K562 (cell line): ENCODE results near the gene CD300A. TPM values are rescaled to one million over a fixed set of nuclear protein-coding genes. Genes with fewer than 3 reads are reported as not detected.

Experiments used
- CBFA2T2 ChIP-seq: fragments of 450-650 bp; conservative IDR thresholded peaks from 2 replicates; pipeline ENCODE4 v1.6.1; 2017; ENCODE audit warnings: mild to moderate bottlenecking
- ESRRA ChIP-seq: fragments of 450-650 bp; IDR thresholded peaks from 2 replicates; pipeline ENCODE4 v1.6.1; 2014; ENCODE audit warnings: low read depth, mild to moderate bottlenecking, moderate library complexity, borderline replicate concordance
- JUN ChIP-seq, 2 experiments: sonication (generic) in 1 of 2; formaldehyde crosslinking in 1 of 2; IDR thresholded peaks; 2 replicates each; pipeline versions ENCODE4 v1.6.1 to v1.8.0; 2012 to 2022; ENCODE audit warnings: borderline replicate concordance in 2 of 2, mild to moderate bottlenecking in 2 of 2, improper control_type of control experiment in 1 of 2, low read depth in 1 of 2, low read length in 1 of 2, missing genetic modification reagents in 1 of 2
- LEF1 ChIP-seq: fragments of 450-650 bp; IDR thresholded peaks from 2 replicates; pipeline ENCODE4 v1.6.1; 2016; ENCODE audit warnings: mild to moderate bottlenecking
- MAX ChIP-seq: sonication (generic); formaldehyde crosslinking; IDR thresholded peaks from 2 replicates; pipeline ENCODE4 v1.9.0; 2022; ENCODE audit warnings: mild to moderate bottlenecking, missing genetic modification reagents
- MAZ ChIP-seq, 2 experiments: fragments of 450-650 bp in 1 of 2; sonication (generic) in 1 of 2; formaldehyde crosslinking; IDR thresholded peaks in 1 of 2; conservative IDR thresholded peaks in 1 of 2; 2 replicates each; pipeline versions ENCODE4 v1.4.0 to v1.5.0; 2020; ENCODE audit warnings: mild to moderate bottlenecking in 1 of 2, missing genetic modification reagents in 1 of 2
- MEF2D ChIP-seq: conservative IDR thresholded peaks from 2 replicates; pipeline ENCODE4 v1.6.1; 2016; ENCODE audit warnings: low read depth, missing genetic modification characterization, missing compliant biosample characterization
- MTA2 ChIP-seq: fragments of 450-650 bp; IDR thresholded peaks from 2 replicates; pipeline ENCODE4 v1.6.1; 2016; ENCODE audit warnings: low read depth
- NBN ChIP-seq: fragments of 450-650 bp; IDR thresholded peaks from 2 replicates; pipeline ENCODE4 v1.6.1; 2016; ENCODE audit warnings: low read depth, mild to moderate bottlenecking
- NCOA1 ChIP-seq: fragments of 450-650 bp; IDR thresholded peaks from 2 replicates; pipeline ENCODE4 v1.6.1; 2016; ENCODE audit warnings: low read depth
- NR2C2 ChIP-seq, 2 experiments: fragments of 200-800 bp in 1 of 2; sonication (Bioruptor generic) in 1 of 2; sonication (generic) in 1 of 2; formaldehyde crosslinking in 1 of 2; IDR thresholded peaks; 2 replicates each; pipeline versions ENCODE4 v1.6.1 to v1.8.0; 2016 to 2022; ENCODE audit warnings: mild to moderate bottlenecking in 1 of 2, missing compliant biosample characterization in 1 of 2, missing genetic modification characterization in 1 of 2, missing genetic modification reagents in 1 of 2
- PHF21A ChIP-seq: fragments of 450-650 bp; IDR thresholded peaks from 2 replicates; pipeline ENCODE4 v1.6.1; 2017; ENCODE audit warnings: low read depth, borderline replicate concordance
- RFX5 ChIP-seq: IDR thresholded peaks from 2 replicates; pipeline ENCODE4 v1.6.1; 2011; ENCODE audit warnings: low read depth, mild to moderate bottlenecking, improper control_type of control experiment, low read length
- SIN3A ChIP-seq, 2 experiments: fragments of 150-350 bp in 1 of 2; IDR thresholded peaks; 2 replicates each; pipeline ENCODE4 v1.6.1; 2011 to 2016; ENCODE audit warnings: borderline replicate concordance in 2 of 2, low read depth in 2 of 2, low read length in 2 of 2, mild to moderate bottlenecking in 2 of 2, moderate library complexity in 2 of 2; ENCODE audit not compliant: control insufficient read depth in 1 of 2
- STAT5A ChIP-seq: IDR thresholded peaks from 2 replicates; pipeline ENCODE4 v1.6.1; 2012; ENCODE audit warnings: low read length, inconsistent platforms, borderline replicate concordance
- TAF9B ChIP-seq: fragments of 450-650 bp; IDR thresholded peaks from 2 replicates; pipeline ENCODE4 v1.6.1; 2018; ENCODE audit warnings: mild to moderate bottlenecking; ENCODE audit not compliant: partially characterized antibody
- TARDBP ChIP-seq: fragments of 450-650 bp; IDR thresholded peaks from 2 replicates; pipeline ENCODE4 v1.6.1; 2016
- TCF7 ChIP-seq: sonication (generic); IDR thresholded peaks from 2 replicates; pipeline ENCODE4 v1.6.1; 2016; ENCODE audit warnings: antibody characterized with exemption, borderline replicate concordance
- TEAD1 ChIP-seq, 2 experiments: fragments of 450-650 bp in 1 of 2; sonication (generic) in 1 of 2; formaldehyde crosslinking; IDR thresholded peaks; 2 replicates each; pipeline versions ENCODE4 v1.4.0 to v1.8.0; 2020 to 2022; ENCODE audit warnings: mild to moderate bottlenecking in 2 of 2, missing genetic modification reagents in 1 of 2
- ZBTB12 ChIP-seq: fragments of 250-450 bp; sonication (Bioruptor Pico); IDR thresholded peaks from 2 replicates; pipeline ENCODE4 v1.4.0; 2020
- ZBTB9 ChIP-seq: fragments of 450-650 bp; formaldehyde crosslinking; IDR thresholded peaks from 2 replicates; pipeline ENCODE4 v1.4.0; 2020; ENCODE audit warnings: mild to moderate bottlenecking, moderate library complexity
- ZKSCAN8 ChIP-seq: fragments of 200-800 bp; sonication (Bioruptor generic); IDR thresholded peaks from 2 replicates; pipeline ENCODE4 v1.6.1; 2016; ENCODE audit warnings: missing genetic modification characterization, missing compliant biosample characterization
- ZNF143 ChIP-seq: sonication (generic); formaldehyde crosslinking; IDR thresholded peaks from 2 replicates; pipeline ENCODE4 v1.9.0; 2022; ENCODE audit warnings: mild to moderate bottlenecking, missing genetic modification reagents
- ZNF778 ChIP-seq: fragments of 450-650 bp; formaldehyde crosslinking; IDR thresholded peaks from 2 replicates; pipeline ENCODE4 v1.4.0; 2020; ENCODE audit warnings: mild to moderate bottlenecking, moderate library complexity
- polyA plus RNA-seq, 8 experiments: library from polyadenylated mRNA; depleted of rRNA in 4 of 8; stranded (reverse) in 5 of 8; unstranded in 3 of 8; fragments of >200 nt; fragmentation: Nextera tagmentation in 2 of 8; fragmentation: Illumina TruSeq in 1 of 8; extraction: Ambion mirVana in 2 of 8; extraction: Trizol in 1 of 8; gene quantifications; 2 replicates each; pipeline versions ENCODE4 v1.2.1 to v1.2.3, GENCODE V29; 2011 to 2014; ENCODE audit warnings: inconsistent platforms in 1 of 8, missing spikeins in 1 of 8
- total RNA-seq, 7 experiments: library from RNA; depleted of rRNA in 6 of 7; stranded (reverse); fragments of >200 nt in 6 of 7; fragmentation: Illumina TruSeq in 2 of 7; extraction: Trizol in 2 of 7; gene quantifications; 2 replicates each; pipeline versions ENCODE4 v1.2.1 to v1.2.3, GENCODE V29; 2011 to 2021; ENCODE audit warnings: low replicate concordance in 1 of 7

The CD300A gene
- total and polyA plus RNA-seq, 9 of the 15 experiments (the other 6 are each of a cell fraction or from before 2014, with no cell fraction given): 0.21 to 1.7 (median 0.41) TPM; not detected in 1

GRCh38 chr17:74513987-74514631 lies 47.7 kb downstream of the CD300A start (continued):
- TF ChIP-seq STAT5A (0 out of 2 replicates have a peak, but pooled peaks have one; percentile 39), ZBTB9 (CRISPR knock-in tag) (no peak), ZBTB12 (CRISPR knock-in tag) (peak; percentile 54; the same call in 1 of the 2 replicates), ZKSCAN8 (no peak; the same call in 1 of the 2 replicates), JUN (IDR thresholded peaks at IDR 0.05; ENCODE audit: borderline replicate concordance, low read depth, low read length) (peak; percentile 67; the same call in 1 of the 2 replicates), JUN (CRISPR knock-in tag; IDR thresholded peaks at IDR 0.05; ENCODE audit: borderline replicate concordance) (peak; percentile 100), NR2C2 (CRISPR knock-in tag; IDR thresholded peaks at IDR 0.05) (peak; percentile 71; the same call in 1 of the 2 replicates), NR2C2 (tag; IDR thresholded peaks at IDR 0.05) (no peak), MAZ (CRISPR knock-in tag; conservative IDR thresholded peaks at IDR 0.05 in 1 of 2, IDR thresholded peaks at IDR 0.05 in 1 of 2) (0 out of 4 replicates have a peak, but pooled peaks of 1 of the 2 experiments have one; percentile 8), CBFA2T2 (peak; percentile 92), RFX5 (no peak), TAF9B (peak; percentile 14), MTA2 (no peak), TEAD1 (CRISPR knock-in tag; IDR thresholded peaks at IDR 0.05) (0 out of 4 replicates have a peak, but pooled peaks of 1 of the 2 experiments have one; percentile 12), TARDBP (peak; percentile 94; the same call in 1 of the 2 replicates), ZNF778 (CRISPR knock-in tag) (no peak), TCF7 (no peak), SIN3A (IDR thresholded peaks at IDR 0.05; ENCODE audit: borderline replicate concordance in 2 of 2, control insufficient read depth in 1 of 2, low read depth in 2 of 2, low read length in 2 of 2) (0 out of 4 replicates have a peak, but pooled peaks of 1 of the 2 experiments have one; percentile 39), PHF21A (no peak), NCOA1 (peak; percentile 98), ESRRA (peak; percentile 13; the same call in 1 of the 2 replicates), NBN (peak; percentile 59; the same call in 1 of the 2 replicates), LEF1 (no peak), MEF2D (tag) (peak; percentile 47; the same call in 1 of the 2 replicates), MAX (peak; percentile 86), ZNF143 (peak; percentile 34; the same call in 1 of the 2 replicates)
